SU-DHL-6 (cell line): ENCODE measurements around the gene EXOC7.
A peak's percentile ranks its signal among the peaks of the same experiment; 100 is the strongest.

Experiments
- H2AFZ ChIP-seq: fragments of 200-600 bp; sonication (generic); 2 replicates; pipeline ENCODE4 v1.6.1; 2014; ENCODE audit warnings: low read depth, mild to moderate bottlenecking, moderate library complexity, mixed read lengths, antibody characterized with exemption, low read length; ENCODE audit not compliant: severe bottlenecking
- H3F3A ChIP-seq: fragments of 200-600 bp; shearing (Covaris generic); 2 replicates; pipeline ENCODE4 v1.6.0; 2016; ENCODE audit warnings: antibody characterized with exemption, mild to moderate bottlenecking; ENCODE audit not compliant: insufficient read depth
- H3K27ac ChIP-seq: fragments of 200-600 bp; sonication (generic); 2 replicates; pipeline ENCODE4 v1.5.1; 2016; ENCODE audit warnings: low read depth, mild to moderate bottlenecking, low read length, moderate library complexity, mixed read lengths
- H3K27me3 ChIP-seq: fragments of 200-600 bp; sonication (generic), shearing (Covaris generic); 2 replicates; pipeline ENCODE4 v1.6.0; 2014; ENCODE audit warnings: mild to moderate bottlenecking, low read length
- H3K36me3 ChIP-seq: fragments of 200-600 bp; sonication (generic); 2 replicates; pipeline ENCODE4 v1.6.1; 2014; ENCODE audit warnings: mild to moderate bottlenecking, low read length, mixed read lengths
- H3K4me2 ChIP-seq: fragments of 300-600, 200-600 bp; shearing (Covaris generic), sonication (generic); 2 replicates; pipeline ENCODE4 v1.6.0; 2014; ENCODE audit warnings: low read length, low read depth, mild to moderate bottlenecking; ENCODE audit not compliant: poor library complexity, severe bottlenecking
- H3K4me3 ChIP-seq: fragments of 200-600 bp; sonication (generic); 2 replicates; pipeline ENCODE4 v1.5.1; 2014; ENCODE audit warnings: antibody characterized with exemption, low read length, mild to moderate bottlenecking, mixed read lengths; ENCODE audit not compliant: insufficient read depth, poor library complexity, severe bottlenecking
- H3K79me2 ChIP-seq: fragments of 200-600 bp; sonication (generic); 2 replicates; pipeline ENCODE4 v1.6.1; 2014; ENCODE audit warnings: mild to moderate bottlenecking, low read length, moderate library complexity; ENCODE audit not compliant: insufficient read depth
- H3K9ac ChIP-seq: fragments of 200-600 bp; sonication (generic); 2 replicates; pipeline ENCODE4 v1.7.0; 2014; ENCODE audit warnings: mild to moderate bottlenecking, low read length
- H3K9me2 ChIP-seq: fragments of 200-600 bp; sonication (generic); replicated peaks from 2 replicates; pipeline ENCODE4 v1.6.1; 2014; ENCODE audit warnings: low read length; ENCODE audit not compliant: insufficient read depth
- H3K9me3 ChIP-seq: fragments of 200-600 bp; sonication (generic); 2 replicates; pipeline ENCODE4 v1.6.1; 2014; ENCODE audit warnings: low read length, mixed read lengths; ENCODE audit not compliant: insufficient read depth
- H4K20me1 ChIP-seq: fragments of 200-600 bp; sonication (generic); 2 replicates; pipeline ENCODE4 v1.6.1; 2014; ENCODE audit warnings: low read depth, mild to moderate bottlenecking, antibody characterized with exemption, low read length, moderate library complexity, mixed read lengths
- EZH2phosphoT487 ChIP-seq: fragments of 200-600 bp; sonication (generic), shearing (Covaris generic); conservative IDR thresholded peaks from 2 replicates; pipeline ENCODE4 v1.6.1; 2018; ENCODE audit warnings: mild to moderate bottlenecking, antibody characterized with exemption, low read length, moderate library complexity, mixed read lengths
- TF ChIP-seq, protein P1 (sequence below): fragments of 200-600 bp; sonication (generic); IDR thresholded peaks from one replicate; pipeline ENCODE4 v1.5.1; 2017; ENCODE audit warnings: antibody characterized with exemption, mild to moderate bottlenecking, low read length, moderate library complexity; ENCODE audit not compliant: insufficient read depth, poor library complexity, severe bottlenecking

The EXOC7 gene

DNA sequence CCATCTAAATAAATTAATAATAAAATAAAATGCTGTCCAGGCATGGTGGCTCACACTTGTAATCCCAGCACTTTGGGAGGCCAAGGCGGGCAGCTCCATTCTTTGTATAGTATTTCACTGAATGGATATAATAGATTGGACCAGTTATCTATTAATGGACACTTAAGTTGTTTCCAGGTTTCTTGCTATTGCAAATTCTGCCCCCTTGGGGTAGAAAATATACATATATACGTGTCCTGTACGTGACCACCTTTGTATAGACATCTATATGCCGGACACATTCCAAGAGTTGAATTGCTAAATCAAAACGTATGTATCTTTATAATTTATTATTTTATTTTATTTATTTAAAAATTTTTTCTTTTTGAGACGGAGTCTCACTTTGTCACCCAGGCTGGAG lies 3.9 kb upstream of the EXOC7 start:
- H4K20me1 ChIP-seq = no peaks in the 10 kb centered on the region
- peaks cover 11% of the 10 kb centered on the region for H3K79me2 ChIP-seq
- TF ChIP-seq, protein P1, sequence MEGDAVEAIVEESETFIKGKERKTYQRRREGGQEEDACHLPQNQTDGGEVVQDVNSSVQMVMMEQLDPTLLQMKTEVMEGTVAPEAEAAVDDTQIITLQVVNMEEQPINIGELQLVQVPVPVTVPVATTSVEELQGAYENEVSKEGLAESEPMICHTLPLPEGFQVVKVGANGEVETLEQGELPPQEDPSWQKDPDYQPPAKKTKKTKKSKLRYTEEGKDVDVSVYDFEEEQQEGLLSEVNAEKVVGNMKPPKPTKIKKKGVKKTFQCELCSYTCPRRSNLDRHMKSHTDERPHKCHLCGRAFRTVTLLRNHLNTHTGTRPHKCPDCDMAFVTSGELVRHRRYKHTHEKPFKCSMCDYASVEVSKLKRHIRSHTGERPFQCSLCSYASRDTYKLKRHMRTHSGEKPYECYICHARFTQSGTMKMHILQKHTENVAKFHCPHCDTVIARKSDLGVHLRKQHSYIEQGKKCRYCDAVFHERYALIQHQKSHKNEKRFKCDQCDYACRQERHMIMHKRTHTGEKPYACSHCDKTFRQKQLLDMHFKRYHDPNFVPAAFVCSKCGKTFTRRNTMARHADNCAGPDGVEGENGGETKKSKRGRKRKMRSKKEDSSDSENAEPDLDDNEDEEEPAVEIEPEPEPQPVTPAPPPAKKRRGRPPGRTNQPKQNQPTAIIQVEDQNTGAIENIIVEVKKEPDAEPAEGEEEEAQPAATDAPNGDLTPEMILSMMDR = peak; percentile 17
- TF ChIP-seq EZH2phosphoT487 = no peak
- no peak overlapping the region for H3K9ac ChIP-seq
- no peak overlapping the region for H3K4me3 ChIP-seq
- no peak overlapping the region for H3K4me2 ChIP-seq
- H3F3A ChIP-seq = peaks cover 10% of the 10 kb centered on the region
- H3K9me2 ChIP-seq = no peaks in the 10 kb centered on the region
- H3K27ac ChIP-seq = no peak overlapping the region
- H3K9me3 ChIP-seq = no peaks in the 10 kb centered on the region
- no peaks in the 10 kb centered on the region for H3K27me3 ChIP-seq
- no peak overlapping the region for H2AFZ ChIP-seq
- H3K36me3 ChIP-seq = no peaks in the 10 kb centered on the region

- no peaks in the 10 kb centered on the region for H3K9me3 ChIP-seq
- TF ChIP-seq, protein P1 = no peak
- no peak for TF ChIP-seq EZH2phosphoT487
- no peak overlapping the region for H2AFZ ChIP-seq
- H3K4me2 ChIP-seq = no peak overlapping the region
- H3K27me3 ChIP-seq = no peaks in the 10 kb centered on the region
- H4K20me1 ChIP-seq = no peaks in the 10 kb centered on the region
- H3K4me3 ChIP-seq = no peak overlapping the region
- H3K9ac ChIP-seq = no peak overlapping the region
- peaks cover 10% of the 10 kb centered on the region for H3F3A ChIP-seq
- H3K9me2 ChIP-seq = no peaks in the 10 kb centered on the region
- H3K27ac ChIP-seq = no peak overlapping the region
- no peaks in the 10 kb centered on the region for H3K36me3 ChIP-seq
- H3K79me2 ChIP-seq = peaks cover 11% of the 10 kb centered on the region
Measured at GRCh38 chr17:76106703-76107102, 3.1 kb upstream of the EXOC7 start.

DNA sequence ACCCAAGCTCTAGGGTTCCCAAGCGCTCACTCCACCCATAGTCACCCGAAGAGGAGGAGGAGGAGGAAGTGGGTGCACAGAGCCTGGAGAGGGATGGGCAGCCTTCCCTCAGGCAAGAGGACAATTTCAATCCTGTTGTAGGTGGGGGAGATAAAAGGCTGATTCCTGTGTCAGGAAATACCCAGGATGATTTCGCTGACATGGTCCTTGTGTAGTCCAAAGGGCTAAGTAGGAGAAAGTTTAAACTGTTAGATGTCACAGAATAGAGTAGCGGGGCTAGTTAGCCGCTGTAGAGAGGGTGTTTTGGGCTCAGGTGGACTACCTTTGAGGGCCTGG lies 1.3 kb upstream of the EXOC7 start:
- Histone ChIP-seq H3K4me2 (no peak overlapping the region), H3F3A (peaks cover 10% of the 10 kb centered on the region), H4K20me1 (no peaks in the 10 kb centered on the region), H2AFZ (no peak overlapping the region), H3K79me2 (peaks cover 11% of the 10 kb centered on the region), H3K9ac (no peak overlapping the region), H3K9me3 (no peaks in the 10 kb centered on the region), H3K27ac (no peak overlapping the region), H3K36me3 (no peaks in the 10 kb centered on the region), H3K9me2 (no peaks in the 10 kb centered on the region), H3K27me3 (no peaks in the 10 kb centered on the region), H3K4me3 (no peak overlapping the region)
- no peak for TF ChIP-seq EZH2phosphoT487

- no peaks in the 10 kb centered on the region for H4K20me1 ChIP-seq
- H3K4me3 ChIP-seq = peak overlapping the region; percentile 67
- H3K9ac ChIP-seq = peak overlapping the region; percentile 72
- 0 out of 2 replicates have a peak, but pooled peaks cover 4% of the 10 kb centered on the region for H3K36me3 ChIP-seq
- H3F3A ChIP-seq = peaks cover 10% of the 10 kb centered on the region
- peak overlapping the region; percentile 64 for H3K4me2 ChIP-seq
- H2AFZ ChIP-seq = peak overlapping the region; percentile 60
- H3K9me3 ChIP-seq = no peaks in the 10 kb centered on the region
- H3K79me2 ChIP-seq = peaks cover 11% of the 10 kb centered on the region
- no peak for TF ChIP-seq EZH2phosphoT487
- TF ChIP-seq, protein P1 = no peak
- no peaks in the 10 kb centered on the region for H3K27me3 ChIP-seq
- no peaks in the 10 kb centered on the region for H3K9me2 ChIP-seq
- H3K27ac ChIP-seq = no peak overlapping the region
Measured at GRCh38 chr17:76104140-76104895, 731 bp upstream of the EXOC7 start.
